Heart right ventricle (tissue), 16 donors: ENCODE data around the gene PLA2G2E. TPM values are rescaled to one million over a fixed set of nuclear protein-coding genes. Genes with fewer than 3 reads are reported as not detected.

Experiments
- ATAC-seq, 8 donors: fragments of 200-7000 bp; cut with Tn5 transposase; one replicate each; pipeline ENCODE4 v1.9.1; 2020; ENCODE audit warnings: mild to moderate bottlenecking in 8 of 8, moderate library complexity in 8 of 8, moderate number of reproducible peaks in 1 of 8
- DNase-seq, 2 donors: peaks; one replicate each; pipeline ENCODE4 v3.0.0-alpha.2; 2020
- H3K27ac ChIP-seq, 10 donors: fragments of 200-600 bp; sonication (generic) in 2 of 10; one replicate each; pipeline versions ENCODE4 v1.5.0 to v1.8.0; 2020 to 2022; ENCODE audit warnings: mild to moderate bottlenecking in 3 of 10
- H3K27me3 ChIP-seq, 7 donors: fragments of 200-600 bp; one replicate each; pipeline ENCODE4 v1.8.0; 2021 to 2022; ENCODE audit warnings: mild to moderate bottlenecking in 2 of 7
- H3K36me3 ChIP-seq, 9 donors: fragments of 200-600 bp; sonication (generic) in 1 of 9; one replicate each; pipeline versions ENCODE4 v1.5.0 to v1.8.0; 2020 to 2022; ENCODE audit warnings: mild to moderate bottlenecking in 2 of 9
- H3K4me1 ChIP-seq, 9 donors: fragments of 200-600 bp; sonication (generic) in 1 of 9; one replicate each; pipeline versions ENCODE4 v1.5.0 to v1.8.0; 2020 to 2022; ENCODE audit warnings: mild to moderate bottlenecking in 4 of 9
- H3K4me3 ChIP-seq, 10 donors: fragments of 200-600 bp; sonication (generic) in 2 of 10; one replicate each; pipeline versions ENCODE4 v1.5.0 to v1.8.0; 2020 to 2022; ENCODE audit warnings: mild to moderate bottlenecking in 7 of 10, moderate library complexity in 2 of 10
- H3K9me3 ChIP-seq, 11 donors: fragments of 200-600 bp in 10 of 11; sonication (generic) in 2 of 11; one replicate each; pipeline versions ENCODE4 v1.5.0 to v1.8.0; 2013 to 2022; ENCODE audit warnings: mild to moderate bottlenecking in 2 of 11, control low read depth in 1 of 11, moderate library complexity in 1 of 11
- WGBS, 2 donors: extraction: QIAGEN DNeasy Blood & Tissue Kit; methylation state at CpG; one replicate each; pipeline ENCODE4 v1.1.7; 2013; ENCODE audit warnings: inconsistent platforms in 1 of 2; 5-methylcytosine and 5-hydroxymethylcytosine counted together
- intact Hi-C, 10 donors: fragments of 100-400 bp; cut with DNase I; formaldehyde crosslinking; loops; one replicate each; pipeline versions ENCODE4 v1.11.1 to v1.14.2; 2022
- polyA plus RNA-seq, 2 donors: library from polyadenylated mRNA; stranded (reverse); fragments of 200-250 nt; gene quantifications; one replicate each; pipeline ENCODE4 v1.2.3, GENCODE V29; 2013
- total RNA-seq, 10 donors: library from RNA; stranded (reverse); fragmentation: NEBNext Ultra II Directional in 3 of 10; extraction: Animal tissue kit (Norgen Biotek cat#: 25700) in 3 of 10; gene quantifications; one replicate each; pipeline versions ENCODE4 v1.2.1 to v1.2.4, GENCODE V29; 2021 to 2023
- TF ChIP-seq, protein P1 (sequence below), 9 donors: fragments of 200-600 bp; sonication (generic) in 2 of 9; IDR thresholded peaks; one replicate each; pipeline versions ENCODE4 v1.5.0 to v1.8.0; 2021 to 2022; ENCODE audit warnings: antibody characterized with exemption in 9 of 9, mild to moderate bottlenecking in 5 of 9, moderate library complexity in 1 of 9
- donor health status: Arrhythmogenic right ventricular cardiomyopathy.
- donor health status: ischemic (EF 13 %, LVEDD 7.1; RV severe dilation, severe dysfunction).
- donor health status: healthy with polysubstance abuse.
- donor health status: DM: no; HTN: yes; CAD: no.
- donor health status: DM: no; HTN: no; CAD: no.
- donor health status: ischemic (EF 25% LVEDD 6.9; RV normal size, moderate dysfunction).
- donor health status: ischemic (EF 25% LVEDD 5.7; RV mildly dilated, moderate dysfunction).
- donor health status: healthy.
- donor health status: DM: yes; HTN: yes; CAD: no.
- donor health status: Ischemic cardiomyopathy.
- donor health status: ischemic (EF 35%, LVEDD 5.7; RV mildly dilated, moderate dysfunction).
- donor health status: nonischemic (EF 11% LVEDD 7.7; RV severe dilation, severe dysfunction).
- donor health status: DM: yes; HTN: yes; CAD: no.
- donor health status: PGD.
- donor health status: ischemic (EF 29% LVEDD 5.4; RV normal size, mild dysfunction).
- donor health status: nonischemic (EF 23%, LVEDD 6.1; RV moderate dilation, normal function).

Gene PLA2G2E
- total and polyA plus RNA-seq, 12 donors, result not detected

DNA sequence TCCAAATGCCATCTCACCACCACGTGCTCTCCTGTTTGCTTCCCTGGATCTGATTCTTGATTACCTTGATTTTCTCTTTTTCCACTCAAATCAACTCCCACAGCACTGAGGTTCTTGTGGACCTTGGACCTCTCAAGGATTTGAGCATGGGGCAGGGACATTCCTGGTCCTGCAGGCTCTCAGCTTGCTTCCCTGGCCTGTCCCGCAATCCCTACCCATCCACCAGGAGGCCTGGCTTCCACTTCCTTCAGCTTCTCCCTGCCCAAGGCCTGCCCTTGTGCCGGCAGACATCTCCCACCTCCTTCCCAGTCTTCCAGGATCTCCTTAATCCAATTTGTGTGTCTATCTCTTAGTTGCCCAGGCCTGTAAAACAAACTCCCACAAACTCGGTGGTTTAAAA, 34.4 kb upstream of the PLA2G2E start:
- TF ChIP-seq, protein P1, sequence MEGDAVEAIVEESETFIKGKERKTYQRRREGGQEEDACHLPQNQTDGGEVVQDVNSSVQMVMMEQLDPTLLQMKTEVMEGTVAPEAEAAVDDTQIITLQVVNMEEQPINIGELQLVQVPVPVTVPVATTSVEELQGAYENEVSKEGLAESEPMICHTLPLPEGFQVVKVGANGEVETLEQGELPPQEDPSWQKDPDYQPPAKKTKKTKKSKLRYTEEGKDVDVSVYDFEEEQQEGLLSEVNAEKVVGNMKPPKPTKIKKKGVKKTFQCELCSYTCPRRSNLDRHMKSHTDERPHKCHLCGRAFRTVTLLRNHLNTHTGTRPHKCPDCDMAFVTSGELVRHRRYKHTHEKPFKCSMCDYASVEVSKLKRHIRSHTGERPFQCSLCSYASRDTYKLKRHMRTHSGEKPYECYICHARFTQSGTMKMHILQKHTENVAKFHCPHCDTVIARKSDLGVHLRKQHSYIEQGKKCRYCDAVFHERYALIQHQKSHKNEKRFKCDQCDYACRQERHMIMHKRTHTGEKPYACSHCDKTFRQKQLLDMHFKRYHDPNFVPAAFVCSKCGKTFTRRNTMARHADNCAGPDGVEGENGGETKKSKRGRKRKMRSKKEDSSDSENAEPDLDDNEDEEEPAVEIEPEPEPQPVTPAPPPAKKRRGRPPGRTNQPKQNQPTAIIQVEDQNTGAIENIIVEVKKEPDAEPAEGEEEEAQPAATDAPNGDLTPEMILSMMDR (IDR thresholded peaks at IDR 0.05), result no peak
- Histone ChIP-seq H3K27ac (no peak overlapping the region), H3K27me3 (peaks cover 0 to 36% (median 12%) of the 10 kb centered on the region in 7 donors), H3K4me3 (no peak overlapping the region), H3K9me3 (no peaks in the 10 kb centered on the region), H3K4me1 (no peaks in the 10 kb centered on the region), H3K36me3 (no peaks in the 10 kb centered on the region)
- ATAC-seq (no peak), DNase-seq (no peak)
- 63 to 64% methylated on average over 4 of the region's 4 CpGs for WGBS, 2 donors
- intact Hi-C loops, result loop anchor here in 1 of 10 donors (5.0 kb wide), 1 partner anchor 50 kb away; no protein-coding TSS in a partner anchor

DNA sequence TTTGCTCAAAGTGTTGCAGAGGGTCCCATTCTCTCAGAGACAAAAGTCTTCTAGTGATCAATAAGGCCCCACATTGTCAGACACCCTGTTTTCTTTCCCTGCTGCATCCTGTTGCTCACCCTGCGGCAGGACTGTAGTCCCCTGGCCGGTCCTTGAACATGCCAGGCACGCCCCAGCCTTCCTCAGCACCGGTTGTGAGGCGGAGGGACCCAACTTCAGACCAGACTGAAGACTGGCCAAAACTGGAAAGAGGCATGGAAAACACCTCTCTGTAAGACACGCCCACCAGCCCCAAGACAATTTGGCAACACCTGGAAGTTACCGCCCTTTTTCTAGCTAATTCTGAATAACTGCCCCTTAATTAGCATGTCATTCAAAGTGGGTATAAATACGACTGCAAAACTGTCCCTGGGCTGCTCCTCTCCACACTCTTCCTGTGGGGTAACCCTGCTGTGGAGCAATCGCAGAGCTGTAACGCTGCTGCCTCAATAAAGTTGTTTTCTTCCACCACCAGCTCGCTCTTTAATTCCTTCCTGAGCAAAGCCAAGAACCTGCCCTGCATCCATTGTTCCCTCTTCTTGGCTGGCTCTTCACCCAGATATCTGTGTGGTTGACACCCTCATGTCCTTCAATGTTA, 32.2 kb upstream of the PLA2G2E start:
- intact Hi-C loops, result loop anchor here in 1 of 10 donors (5.0 kb wide), 1 partner anchor 48 kb away; no protein-coding TSS in a partner anchor
- TF ChIP-seq, protein P1 (IDR thresholded peaks at IDR 0.05), result no peak
- ATAC-seq (no peak), DNase-seq (no peak)
- Histone ChIP-seq H3K4me1 (no peaks in the 10 kb centered on the region), H3K27me3 (peaks cover 0 to 23% (median 10%) of the 10 kb centered on the region in 7 donors), H3K4me3 (no peak overlapping the region), H3K9me3 (no peaks in the 10 kb centered on the region), H3K27ac (no peak overlapping the region), H3K36me3 (no peaks in the 10 kb centered on the region)
- 73 to 80% methylated on average over 11 of the region's 11 CpGs for WGBS, 2 donors

DNA sequence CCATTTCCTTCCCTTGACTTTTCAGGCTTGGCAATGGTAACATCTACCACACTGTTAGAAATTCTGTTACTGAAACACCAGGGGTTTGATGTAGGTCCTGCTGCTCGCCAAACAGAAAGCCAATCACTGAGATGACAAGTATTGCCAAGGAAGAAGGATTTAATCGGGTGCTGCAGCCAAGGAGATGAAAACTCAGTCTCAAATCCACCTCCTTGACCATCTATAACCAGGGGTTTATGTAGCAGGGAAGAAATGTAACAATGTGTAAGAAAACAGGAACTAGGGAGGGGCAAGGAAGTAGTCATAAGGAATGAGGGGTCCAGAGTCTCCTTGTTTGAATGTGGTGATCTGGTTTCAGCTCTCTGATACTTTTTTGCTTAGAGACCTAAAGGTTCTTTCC, 30.6 kb upstream of the PLA2G2E start:
- Histone ChIP-seq H3K4me1 (no peaks in the 10 kb centered on the region), H3K27me3 (peaks cover 0 to 28% (median 9%) of the 10 kb centered on the region in 7 donors), H3K9me3 (no peaks in the 10 kb centered on the region), H3K27ac (no peak overlapping the region), H3K36me3 (no peaks in the 10 kb centered on the region), H3K4me3 (no peak overlapping the region)
- ATAC-seq (no peak), DNase-seq (no peak)
- 71 to 83% methylated on average over 2 of the region's 2 CpGs for WGBS, 2 donors
- TF ChIP-seq, protein P1 (IDR thresholded peaks at IDR 0.05), result no peak
- intact Hi-C loops, result no loop called here

DNA sequence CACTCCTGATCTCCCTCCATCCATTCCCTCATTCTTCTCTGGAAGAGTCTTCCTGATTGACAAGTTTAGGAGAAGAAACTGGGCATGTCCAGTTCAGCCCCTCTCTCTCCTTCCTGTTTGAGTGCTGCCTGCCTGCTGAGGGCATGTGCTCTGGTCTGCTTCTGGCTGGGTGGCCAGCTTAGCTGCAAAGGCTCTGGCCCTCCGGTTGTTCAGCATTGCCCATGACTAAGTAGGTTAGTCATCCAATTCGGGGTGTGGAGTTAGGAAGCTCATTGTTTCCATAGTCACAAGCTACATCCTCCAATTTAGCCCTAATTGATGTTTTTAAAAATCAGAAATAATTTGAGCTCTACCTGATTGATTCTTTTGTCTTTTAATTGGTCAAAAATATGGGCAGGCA, 25.6 kb upstream of the PLA2G2E start:
- Histone ChIP-seq H3K4me3 (no peak overlapping the region), H3K27me3 (peaks cover 0 to 45% (median 4%) of the 10 kb centered on the region in 7 donors), H3K4me1 (no peaks in the 10 kb centered on the region), H3K9me3 (no peaks in the 10 kb centered on the region), H3K36me3 (no peaks in the 10 kb centered on the region), H3K27ac (no peak overlapping the region)
- ATAC-seq, result peak in 1 of 8 donors; percentile 51
- TF ChIP-seq, protein P1 (IDR thresholded peaks at IDR 0.05), result no peak
- no peak for DNase-seq
- WGBS, 2 donors, result 57 to 68% methylated on average over 2 of the region's 2 CpGs
- intact Hi-C loops, result no loop called here
